SK-N-MC (cell line): Measurements from ENCODE around the gene NOC4L.
"Not testable (repeated sequence)": the region's sequence is repeated elsewhere in the genome, so short reads cannot be mapped to it uniquely, and the experiment has no call there.

ENCODE experiments used
- DNase-seq: peaks from one replicate; pipeline ENCODE4 v3.0.0-alpha.2; 2011; ENCODE audit warnings: low read depth, low spot score
- H3K27ac ChIP-seq: fragments of 200-600 bp; sonication (generic); 2 replicates; pipeline ENCODE4 v1.5.1; 2016; ENCODE audit warnings: mixed run types
- H3K36me3 ChIP-seq: fragments of 200-600 bp; sonication (generic); 2 replicates; pipeline ENCODE4 v1.6.1; 2017; ENCODE audit warnings: antibody characterized with exemption, low read length, mixed read lengths; ENCODE audit not compliant: insufficient read depth
- H3K4me3 ChIP-seq: fragments of 200-600 bp; sonication (generic); 2 replicates; pipeline ENCODE4 v1.5.1; 2016
- H3K9ac ChIP-seq: fragments of 200-600 bp; sonication (generic); 2 replicates; pipeline ENCODE4 v1.8.0; 2017; ENCODE audit warnings: mixed run types, mixed read lengths; ENCODE audit not compliant: insufficient read length
- H3K9me3 ChIP-seq: fragments of 200-600 bp; sonication (generic); 2 replicates; pipeline ENCODE4 v1.6.1; 2017; ENCODE audit warnings: low read depth, mild to moderate bottlenecking, antibody characterized with exemption, low read length, moderate library complexity, mixed read lengths
- EZH2 ChIP-seq: fragments of 200-600 bp; sonication (generic); IDR thresholded peaks from one replicate; pipeline ENCODE4 v1.6.1; 2017; ENCODE audit warnings: antibody characterized with exemption
- FOXP2 ChIP-seq: optimal IDR thresholded peaks from 2 replicates; pipeline ENCODE3; 2011; ENCODE audit warnings: mild to moderate bottlenecking, moderate library complexity; ENCODE audit not compliant: insufficient read depth; ENCODE audit errors: extremely low read length, control extremely low read depth
- POLR2AphosphoS5 ChIP-seq: IDR thresholded peaks from 2 replicates; pipeline ENCODE4 v1.6.1; 2012; ENCODE audit warnings: mild to moderate bottlenecking, low read depth, low read length, borderline replicate concordance

The NOC4L gene

DNA sequence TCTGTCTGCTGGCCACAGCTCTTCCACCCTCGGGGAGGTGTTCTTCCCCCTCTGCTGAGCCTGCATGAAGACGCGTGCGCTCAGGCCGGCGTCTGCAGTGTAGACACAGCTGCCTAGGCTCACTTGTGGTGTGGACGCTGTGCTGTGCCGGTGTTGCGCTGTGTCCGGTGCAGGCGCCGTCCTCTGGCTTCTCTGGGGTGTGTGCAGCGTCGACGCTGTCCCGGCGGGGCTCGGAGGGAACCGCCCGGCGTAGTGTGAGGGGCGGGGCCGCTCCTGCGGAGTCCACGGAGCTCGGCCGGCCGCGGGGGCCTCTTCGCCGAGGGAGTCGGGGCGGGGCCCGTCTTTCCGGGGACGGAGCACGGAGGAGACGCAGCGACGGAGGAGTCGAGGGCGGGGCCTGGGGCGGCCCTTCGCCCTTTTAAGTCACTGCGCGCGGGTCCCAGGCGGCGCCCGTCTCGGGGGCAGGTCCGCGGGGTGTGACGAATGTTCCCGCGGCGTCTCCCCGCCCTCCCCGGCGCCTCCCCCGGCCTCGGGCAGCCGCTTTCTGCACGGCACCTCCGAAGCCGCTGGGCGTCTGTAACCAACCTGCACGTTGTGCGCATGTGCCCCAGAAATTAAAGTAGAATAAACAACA lies 45.2 kb downstream of the NOC4L start:
- Histone ChIP-seq H3K9me3 (no peaks in the 10 kb centered on the region), H3K4me3 (peak overlapping the region; percentile 87), H3K9ac (peak overlapping the region; percentile 72), H3K36me3 (no peaks in the 10 kb centered on the region; the same call in 1 of the 2 replicates), H3K27ac (peak overlapping the region; percentile 71)
- TF ChIP-seq POLR2AphosphoS5 (peak; percentile 62; the same call in 1 of the 2 replicates), EZH2 (no peak), FOXP2 (no peak)
- peak; percentile 16 for DNase-seq

DNA sequence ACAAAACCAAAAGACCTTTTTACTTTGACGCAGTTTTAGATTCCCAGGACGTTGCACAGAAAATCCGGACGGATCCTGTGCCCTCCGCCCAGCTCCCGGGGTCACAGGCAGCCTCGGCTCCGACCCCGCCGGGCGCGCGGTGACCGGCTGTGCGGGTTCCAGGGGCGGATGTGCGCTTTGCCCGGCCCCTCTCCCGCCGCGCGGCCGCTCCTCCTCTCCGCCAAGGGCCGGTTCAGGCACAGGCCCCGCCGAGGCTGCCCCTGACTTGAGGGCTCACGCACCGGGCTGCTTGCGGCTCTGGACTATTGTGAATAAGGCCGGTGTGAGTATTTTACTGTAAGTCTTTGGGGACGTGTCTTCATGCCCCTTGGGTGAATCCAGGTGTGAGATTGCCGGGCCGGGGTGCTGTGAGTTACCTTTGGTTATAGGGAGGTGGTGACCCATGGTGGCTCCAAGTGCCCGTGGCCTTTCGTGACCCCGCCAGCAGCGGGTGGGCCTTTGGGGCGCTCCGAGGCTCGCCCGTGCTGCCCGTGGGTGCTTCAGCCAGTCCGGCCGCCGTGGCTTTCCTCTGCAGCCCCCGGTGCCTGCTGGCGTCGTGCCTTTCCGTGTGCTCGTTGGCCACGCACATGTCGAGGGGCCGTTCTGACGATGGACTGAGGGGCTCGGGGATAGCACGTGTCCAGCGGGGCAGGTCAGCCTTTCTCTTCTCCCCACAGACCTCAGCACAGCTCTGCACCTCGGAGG lies 45.9 kb downstream of the NOC4L start:
- H3K36me3 ChIP-seq = no peaks in the 10 kb centered on the region; the same call in 1 of the 2 replicates
- H3K9ac ChIP-seq = peak overlapping the region; percentile 70
- no peaks in the 10 kb centered on the region for H3K9me3 ChIP-seq
- TF ChIP-seq EZH2 = no peak
- no peak for TF ChIP-seq POLR2AphosphoS5
- no peak for TF ChIP-seq FOXP2
- H3K27ac ChIP-seq = peak overlapping the region; percentile 71
- no peak for DNase-seq
- H3K4me3 ChIP-seq = peak overlapping the region; percentile 87

DNA sequence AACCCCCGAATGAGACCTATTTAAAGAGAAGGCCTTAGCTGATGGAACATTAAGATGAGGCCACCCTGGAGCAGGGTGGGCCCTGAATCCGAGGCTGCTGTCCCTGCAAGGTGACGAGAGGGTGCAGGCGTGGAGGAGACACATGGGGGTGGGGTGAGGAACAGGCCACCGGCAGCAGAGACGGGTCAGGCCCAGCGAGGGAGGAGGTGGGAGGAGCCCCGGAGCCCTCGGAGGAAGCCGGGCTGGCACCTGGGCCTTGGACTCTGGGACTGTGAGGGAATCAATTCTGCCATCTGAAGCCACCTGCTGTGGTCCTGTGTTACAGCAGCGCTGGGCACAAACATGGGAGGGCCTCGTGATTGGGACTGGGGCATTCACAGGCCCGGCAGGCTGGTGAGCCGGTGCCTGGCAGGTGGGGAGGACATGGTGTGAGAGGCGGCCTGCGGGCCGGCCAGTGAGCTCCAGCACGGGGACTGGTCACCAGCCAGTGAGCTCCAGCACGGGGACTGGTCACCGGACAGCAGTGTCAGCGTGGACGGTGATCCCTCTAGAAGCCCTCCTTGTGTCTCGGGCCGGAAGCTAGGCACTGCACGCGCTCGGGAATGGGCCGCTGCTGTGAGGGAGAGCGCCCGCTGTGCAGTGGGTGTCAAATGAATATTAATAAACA lies 46.7 kb downstream of the NOC4L start:
- Histone ChIP-seq H3K4me3 (no peak overlapping the region), H3K27ac (peak overlapping the region; percentile 62), H3K9me3 (no peaks in the 10 kb centered on the region), H3K9ac (no peak overlapping the region), H3K36me3 (no peaks in the 10 kb centered on the region; the same call in 1 of the 2 replicates)
- TF ChIP-seq FOXP2 (no peak), EZH2 (no peak), POLR2AphosphoS5 (no peak)
- no peak for DNase-seq

DNA sequence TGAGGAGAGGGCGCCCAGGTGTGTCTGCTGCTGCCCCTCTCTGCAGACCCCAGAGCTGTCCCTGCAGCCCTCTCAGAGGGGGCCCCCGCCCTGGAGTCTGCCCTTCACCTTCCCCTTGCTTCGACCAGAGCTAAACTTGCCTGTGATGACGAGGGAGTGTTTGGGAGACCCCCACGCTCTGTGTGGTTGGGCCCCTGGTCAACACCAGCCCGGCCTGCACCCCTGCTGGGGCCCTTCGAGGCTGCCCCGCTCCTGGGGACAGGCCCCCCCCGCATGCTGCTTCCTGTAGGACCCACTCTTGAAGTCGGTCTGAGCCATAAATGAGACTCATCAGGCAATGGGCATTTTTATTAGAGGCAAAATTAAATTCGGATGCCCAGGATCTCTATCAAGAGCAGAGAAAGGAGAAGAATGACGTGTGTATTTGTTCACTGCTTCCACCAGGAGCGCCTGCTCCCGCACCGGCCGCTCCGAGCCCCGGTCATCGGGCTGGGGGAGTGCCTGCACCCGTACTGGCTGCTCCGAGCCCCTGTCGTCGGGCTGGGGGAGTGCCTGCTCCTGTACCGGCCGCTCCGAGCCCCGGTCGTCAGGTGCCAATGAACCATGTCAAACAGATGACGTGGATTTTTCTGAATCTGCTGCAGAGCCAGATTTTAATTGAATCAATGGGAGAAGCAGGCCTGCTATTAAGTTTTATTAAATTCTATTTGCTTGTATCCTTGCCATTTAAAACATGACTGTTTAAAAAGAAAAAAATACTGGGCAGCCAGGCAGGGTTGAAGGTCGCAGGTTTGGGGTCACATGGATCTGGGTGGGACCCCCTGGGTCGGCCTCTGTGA lies 47.7 kb downstream of the NOC4L start:
- peak overlapping the region; percentile 62 for H3K27ac ChIP-seq
- DNase-seq = no peak
- H3K9ac ChIP-seq = no peak overlapping the region
- no peak overlapping the region for H3K4me3 ChIP-seq
- H3K9me3 ChIP-seq = no peaks in the 10 kb centered on the region
- H3K36me3 ChIP-seq = no peaks in the 10 kb centered on the region; the same call in 1 of the 2 replicates
- TF ChIP-seq POLR2AphosphoS5 = no peak
- TF ChIP-seq EZH2 = no peak
- TF ChIP-seq FOXP2 = no peak

GRCh38 chr12:132194056-132194455 lies 49.8 kb downstream of the NOC4L start:
- Histone ChIP-seq H3K27ac (no peak overlapping the region), H3K36me3 (no peaks in the 10 kb centered on the region), H3K4me3 (no peak overlapping the region), H3K9ac (no peak overlapping the region), H3K9me3 (no peaks in the 10 kb centered on the region)
- TF ChIP-seq POLR2AphosphoS5 = no peak
- TF ChIP-seq FOXP2 = no peak
- TF ChIP-seq EZH2 = no peak
- DNase-seq = no peak

- no peaks in the 10 kb centered on the region for H3K9me3 ChIP-seq
- TF ChIP-seq POLR2AphosphoS5 (no peak), EZH2 (no peak), FOXP2 (no peak)
- no peak overlapping the region for H3K4me3 ChIP-seq
- DNase-seq = no peak
- H3K27ac ChIP-seq = no peak overlapping the region
- H3K9ac ChIP-seq = no peak overlapping the region
- H3K36me3 ChIP-seq = no peaks in the 10 kb centered on the region
These were observed 50.3 kb downstream of the NOC4L start for GRCh38 chr12:132194556-132194955.

- H3K36me3 ChIP-seq, H3K9ac ChIP-seq: not testable (repeated sequence)
These were observed 51.0 kb downstream of the NOC4L start for GRCh38 chr12:132195242-132195641.

DNA sequence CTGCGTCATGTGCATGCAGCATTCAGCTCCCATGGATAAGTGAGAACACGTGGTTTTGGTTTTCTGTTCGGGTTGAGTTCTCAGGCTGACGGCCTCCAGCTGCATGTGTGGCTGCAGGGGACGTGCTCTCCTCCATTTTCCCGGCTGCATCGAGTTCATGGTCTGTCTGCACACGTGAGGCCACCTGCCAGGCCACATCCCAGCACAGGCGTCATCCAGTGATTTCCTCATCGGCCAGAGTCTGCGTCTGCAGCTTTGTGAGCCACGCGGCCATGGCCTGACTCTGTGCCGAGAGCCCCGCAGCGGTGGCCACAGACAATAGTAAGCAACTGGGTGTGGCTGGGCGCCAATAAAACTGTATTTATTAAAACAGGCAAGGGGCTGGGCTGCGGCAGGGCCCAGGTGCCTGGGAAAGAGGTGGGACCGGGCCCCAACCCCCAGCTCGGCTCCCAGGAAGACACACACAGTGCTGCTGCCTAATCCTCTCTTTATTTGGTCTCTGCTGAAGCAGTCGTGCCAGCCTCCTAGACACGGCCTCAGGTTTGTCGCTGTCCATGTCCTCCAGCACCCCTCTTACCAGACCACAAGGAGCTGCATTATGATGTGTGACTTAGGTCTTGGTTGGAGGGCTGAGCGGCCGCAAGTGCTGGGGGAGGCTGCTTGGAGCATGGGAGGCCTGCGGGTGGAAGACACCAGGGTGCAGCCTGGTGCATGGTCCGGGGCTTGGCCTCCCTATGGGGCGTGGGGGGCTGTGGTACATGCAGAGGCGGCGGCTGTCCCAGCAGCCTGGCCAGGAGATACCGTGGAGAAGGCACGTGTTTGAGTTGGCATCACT lies 52.0 kb downstream of the NOC4L start:
- no peak for DNase-seq

More at GRCh38 chr12:132195242-132195641, 51.0 kb downstream of the NOC4L start:
- not testable (repeated sequence) for H3K27ac ChIP-seq, H3K4me3 ChIP-seq, DNase-seq, H3K9me3 ChIP-seq

More for the DNA sequence above, 52.0 kb downstream of the NOC4L start:
- Histone ChIP-seq H3K4me3 (no peak overlapping the region), H3K9me3 (no peaks in the 10 kb centered on the region), H3K9ac (no peak overlapping the region), H3K27ac (0 out of 2 replicates have a peak overlapping the region, but pooled peaks have one; percentile 9), H3K36me3 (no peaks in the 10 kb centered on the region)
- TF ChIP-seq POLR2AphosphoS5 = no peak
- TF ChIP-seq FOXP2 = no peak
- TF ChIP-seq EZH2 = no peak
